Body of pancreas (tissue), 4 donors: ENCODE data around the gene FRMPD2. TPM values are rescaled to one million over a fixed set of nuclear protein-coding genes. Genes with fewer than 3 reads are reported as not detected.

Experiments used
- ATAC-seq: fragments of 150-250 bp; one replicate; pipeline ENCODE4 v1.9.1; 2016
- DNase-seq, 4 donors: peaks; one replicate each; pipeline ENCODE4 v3.0.0-alpha.2; 2019
- H3K27ac ChIP-seq, 4 donors: fragments of 200-600 bp; sonication (generic); 1 replicate in 3 of 4; 2 replicates in 1 of 4; pipeline versions ENCODE4 v1.5.1 to v1.6.1; 2016 to 2019; ENCODE audit warnings: mild to moderate bottlenecking in 1 of 4, mixed read lengths in 1 of 4, moderate library complexity in 1 of 4
- H3K27me3 ChIP-seq, 2 donors: fragments of 200-600 bp; sonication (generic); one replicate each; pipeline ENCODE4 v1.6.0; 2016; ENCODE audit warnings: mild to moderate bottlenecking in 1 of 2
- H3K36me3 ChIP-seq, 2 donors: fragments of 200-600 bp; sonication (generic); replicated peaks in 1 of 2; 2 replicates each; pipeline ENCODE4 v1.5.1; 2016; ENCODE audit warnings: low read depth in 2 of 2; ENCODE audit not compliant: insufficient read depth in 1 of 2
- H3K4me1 ChIP-seq: fragments of 200-600 bp; sonication (generic); one replicate; pipeline ENCODE4 v1.6.0; 2016
- H3K4me3 ChIP-seq, 2 donors: fragments of 200-600 bp; sonication (generic); 1 replicate in 1 of 2; 2 replicates in 1 of 2; pipeline ENCODE4 v1.5.1; 2016 to 2019
- H3K9me3 ChIP-seq, 3 donors: fragments of 200-600 bp; sonication (generic); 1 replicate in 2 of 3; 2 replicates in 1 of 3; pipeline ENCODE4 v1.5.1; 2016
- POLR2A ChIP-seq, 3 donors: fragments of 450-650 bp; IDR thresholded peaks; one replicate each; pipeline ENCODE4 v1.6.1; 2016; ENCODE audit warnings: antibody characterized with exemption in 3 of 3, mild to moderate bottlenecking in 2 of 3
- WGBS, 2 donors: methylation state at CpG; one replicate each; pipeline ENCODE4 v1.1.5; 2017; 5-methylcytosine and 5-hydroxymethylcytosine counted together
- intact Hi-C: fragments of 100-400 bp; cut with DNase I; formaldehyde crosslinking; loops from one replicate; pipeline ENCODE4 v1.15.1; 2023
- total RNA-seq, 2 donors: library from RNA; depleted of rRNA; stranded (reverse); fragments of >200 nt; gene quantifications; one replicate each; pipeline ENCODE4 v1.1.0, GENCODE V29; 2016
- TF ChIP-seq, protein P1 (sequence below), 7 experiments: fragments of 450-650 bp in 4 of 7; fragments of 200-600 bp in 3 of 7; sonication (generic) in 3 of 7; IDR thresholded peaks; one replicate each; pipeline ENCODE4 v1.5.1; 2016 to 2019; ENCODE audit warnings: antibody characterized with exemption in 7 of 7

The FRMPD2 gene
- total RNA-seq, 2 donors from 2014 or later, result not detected

DNA sequence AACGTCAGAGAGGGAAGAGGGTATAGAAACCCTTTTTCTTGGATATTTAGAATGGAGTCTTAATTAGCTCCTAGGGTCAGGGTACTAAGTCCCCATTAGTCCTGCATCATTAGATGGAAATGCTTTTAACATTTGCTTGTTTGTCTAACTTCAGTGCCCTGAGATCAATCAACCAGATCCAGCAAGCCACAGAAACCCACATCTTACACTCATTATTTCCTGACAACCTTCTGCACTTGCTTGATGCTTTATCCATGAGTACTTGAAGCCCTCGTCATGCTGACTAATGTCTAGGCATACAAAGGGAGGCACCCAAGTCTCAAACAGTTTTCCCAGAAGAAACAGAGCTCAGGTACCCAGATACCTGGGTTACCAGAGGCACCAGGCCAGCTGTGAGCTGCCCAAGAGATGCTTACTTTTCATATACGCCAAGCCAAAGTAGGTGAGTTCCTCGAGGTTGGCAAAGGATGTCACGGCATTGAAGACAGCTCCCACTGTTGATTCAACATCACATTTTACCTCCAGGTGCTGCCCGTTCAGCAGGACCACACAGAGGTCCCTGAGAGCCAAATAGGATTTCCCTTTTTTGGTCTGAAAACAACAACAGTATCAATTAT is 42.7 kb downstream of the FRMPD2 start:
- intact Hi-C loops, result no loop called here
- ATAC-seq (no peak), DNase-seq (no peak)
- no peaks in the 10 kb centered on the region for H3K4me1 ChIP-seq
- H3K27me3 ChIP-seq, result no peaks in the 10 kb centered on the region
- 57 to 73% methylated on average over 6 of the region's 6 CpGs for WGBS, 2 donors
- H3K4me3 ChIP-seq, result no peak overlapping the region
- no peak for TF ChIP-seq POLR2A (IDR thresholded peaks at IDR 0.05)
- TF ChIP-seq, protein P1, sequence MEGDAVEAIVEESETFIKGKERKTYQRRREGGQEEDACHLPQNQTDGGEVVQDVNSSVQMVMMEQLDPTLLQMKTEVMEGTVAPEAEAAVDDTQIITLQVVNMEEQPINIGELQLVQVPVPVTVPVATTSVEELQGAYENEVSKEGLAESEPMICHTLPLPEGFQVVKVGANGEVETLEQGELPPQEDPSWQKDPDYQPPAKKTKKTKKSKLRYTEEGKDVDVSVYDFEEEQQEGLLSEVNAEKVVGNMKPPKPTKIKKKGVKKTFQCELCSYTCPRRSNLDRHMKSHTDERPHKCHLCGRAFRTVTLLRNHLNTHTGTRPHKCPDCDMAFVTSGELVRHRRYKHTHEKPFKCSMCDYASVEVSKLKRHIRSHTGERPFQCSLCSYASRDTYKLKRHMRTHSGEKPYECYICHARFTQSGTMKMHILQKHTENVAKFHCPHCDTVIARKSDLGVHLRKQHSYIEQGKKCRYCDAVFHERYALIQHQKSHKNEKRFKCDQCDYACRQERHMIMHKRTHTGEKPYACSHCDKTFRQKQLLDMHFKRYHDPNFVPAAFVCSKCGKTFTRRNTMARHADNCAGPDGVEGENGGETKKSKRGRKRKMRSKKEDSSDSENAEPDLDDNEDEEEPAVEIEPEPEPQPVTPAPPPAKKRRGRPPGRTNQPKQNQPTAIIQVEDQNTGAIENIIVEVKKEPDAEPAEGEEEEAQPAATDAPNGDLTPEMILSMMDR (IDR thresholded peaks at IDR 0.05), result no peak
- no peak overlapping the region for H3K27ac ChIP-seq
- no peaks in the 10 kb centered on the region for H3K36me3 ChIP-seq
- H3K9me3 ChIP-seq, result no peaks in the 10 kb centered on the region

GRCh38 chr10:48231178-48231577 is 43.3 kb downstream of the FRMPD2 start:
- 74 to 95% methylated on average over 2 of the region's 2 CpGs for WGBS, 2 donors

DNA sequence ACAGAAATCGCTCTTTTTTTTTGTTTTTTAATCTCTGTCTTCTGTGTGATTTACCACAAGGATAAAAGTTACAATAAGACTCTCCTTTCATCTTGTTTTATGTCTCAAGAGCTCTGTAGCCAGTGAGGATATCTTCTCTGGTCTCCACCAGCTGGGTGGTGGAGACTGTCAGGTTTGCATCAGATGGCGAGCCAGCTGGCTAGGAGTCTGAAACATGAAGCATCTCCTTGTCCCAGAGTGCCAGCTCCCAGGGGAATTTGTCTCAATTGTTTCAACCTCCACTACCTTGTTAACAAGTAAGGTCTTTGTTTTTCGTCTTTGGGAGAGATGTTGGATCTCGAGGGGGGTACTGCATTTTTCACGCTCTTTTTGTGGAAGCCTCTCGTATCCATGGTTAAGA is 47.3 kb downstream of the FRMPD2 start:
- TF ChIP-seq POLR2A (IDR thresholded peaks at IDR 0.05), result no peak
- TF ChIP-seq, protein P1 (IDR thresholded peaks at IDR 0.05), result no peak

More at GRCh38 chr10:48231178-48231577, 43.3 kb downstream of the FRMPD2 start:
- H3K9me3 ChIP-seq, result no peaks in the 10 kb centered on the region
- TF ChIP-seq, protein P1 (IDR thresholded peaks at IDR 0.05), result no peak
- TF ChIP-seq POLR2A (IDR thresholded peaks at IDR 0.05), result no peak
- no peaks in the 10 kb centered on the region for H3K36me3 ChIP-seq
- H3K4me3 ChIP-seq, result no peak overlapping the region
- intact Hi-C loops, result no loop called here
- H3K27me3 ChIP-seq, result no peaks in the 10 kb centered on the region
- H3K4me1 ChIP-seq, result no peaks in the 10 kb centered on the region
- no peak overlapping the region for H3K27ac ChIP-seq
- ATAC-seq (no peak), DNase-seq (no peak)

GRCh38 chr10:48224979-48225560 is 49.4 kb downstream of the FRMPD2 start:
- TF ChIP-seq, protein P1 (IDR thresholded peaks at IDR 0.05), result no peak
- TF ChIP-seq POLR2A (IDR thresholded peaks at IDR 0.05), result no peak
- Histone ChIP-seq H3K27ac (no peak overlapping the region), H3K4me3 (no peak overlapping the region), H3K4me1 (no peaks in the 10 kb centered on the region), H3K9me3 (no peaks in the 10 kb centered on the region), H3K36me3 (no peaks in the 10 kb centered on the region), H3K27me3 (no peaks in the 10 kb centered on the region)
- DNase-seq (no peak), ATAC-seq (no peak)
- 58 to 64% methylated on average over 5 of the region's 5 CpGs for WGBS, 2 donors
- intact Hi-C loops, result no loop called here

More for the DNA sequence above, 47.3 kb downstream of the FRMPD2 start:
- H3K9me3 ChIP-seq, result no peaks in the 10 kb centered on the region
- ATAC-seq (no peak), DNase-seq (no peak)
- no peaks in the 10 kb centered on the region for H3K27me3 ChIP-seq
- no peak overlapping the region for H3K27ac ChIP-seq
- no peaks in the 10 kb centered on the region for H3K4me1 ChIP-seq
- WGBS, 2 donors, result 79 to 89% methylated on average over 6 of the region's 6 CpGs
- no peaks in the 10 kb centered on the region for H3K36me3 ChIP-seq
- H3K4me3 ChIP-seq, result no peak overlapping the region
- intact Hi-C loops, result no loop called here

DNA sequence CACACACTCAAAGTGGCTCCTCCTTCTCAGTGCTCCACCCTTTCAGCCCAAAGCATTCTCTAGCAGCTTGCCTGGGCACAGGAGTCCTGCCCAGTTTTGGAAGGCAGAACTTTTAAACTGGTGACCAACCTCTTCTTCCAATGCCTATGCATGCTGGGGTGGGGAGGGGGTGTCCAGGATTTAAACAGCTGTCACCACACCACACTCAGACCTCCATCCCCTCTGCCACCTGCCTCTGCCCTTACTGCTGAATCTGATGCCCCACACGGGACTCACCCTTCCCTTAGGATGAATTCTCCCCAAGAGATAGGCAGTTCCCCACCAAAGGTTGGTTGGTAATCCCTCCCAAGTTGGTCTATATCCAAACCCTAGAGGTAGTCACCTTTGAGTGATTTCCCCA is 50.2 kb downstream of the FRMPD2 start:
- intact Hi-C loops, result no loop called here
- H3K4me3 ChIP-seq, result no peak overlapping the region
- no peak for ATAC-seq

More for the DNA sequence above, 50.2 kb downstream of the FRMPD2 start:
- no peaks in the 10 kb centered on the region for H3K4me1 ChIP-seq
- 57 to 100% methylated on average over 1 of the region's 1 CpG for WGBS, 2 donors
- DNase-seq, result no peak
- TF ChIP-seq, protein P1 (IDR thresholded peaks at IDR 0.05), result no peak
- no peak for TF ChIP-seq POLR2A (IDR thresholded peaks at IDR 0.05)
- H3K27me3 ChIP-seq, result no peaks in the 10 kb centered on the region
- H3K9me3 ChIP-seq, result no peaks in the 10 kb centered on the region
- H3K36me3 ChIP-seq, result no peaks in the 10 kb centered on the region
- no peak overlapping the region for H3K27ac ChIP-seq
